Measurements from ENCODE around the gene ABAT.

DNA sequence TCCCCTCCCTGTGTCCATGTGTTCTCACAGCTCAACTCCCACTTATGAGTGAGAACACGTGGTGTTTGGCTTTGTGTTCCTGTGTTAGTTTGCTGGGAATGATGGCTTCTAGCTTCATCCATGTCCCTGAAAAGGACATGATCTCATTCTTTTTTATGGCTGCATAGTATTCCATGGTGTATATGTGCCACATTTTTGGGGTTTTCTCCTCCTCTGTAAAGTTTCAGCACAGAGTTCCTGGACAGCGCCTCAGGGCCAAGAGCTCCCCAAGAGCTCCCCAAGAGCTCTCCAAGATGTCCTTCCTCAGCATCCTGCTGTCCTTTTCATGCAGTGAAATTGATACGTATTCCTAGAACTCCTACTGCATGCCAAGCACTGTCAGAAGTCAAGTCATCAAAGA is 6.9 kb upstream of the ABAT start:
- TF ChIP-seq, protein P1, sequence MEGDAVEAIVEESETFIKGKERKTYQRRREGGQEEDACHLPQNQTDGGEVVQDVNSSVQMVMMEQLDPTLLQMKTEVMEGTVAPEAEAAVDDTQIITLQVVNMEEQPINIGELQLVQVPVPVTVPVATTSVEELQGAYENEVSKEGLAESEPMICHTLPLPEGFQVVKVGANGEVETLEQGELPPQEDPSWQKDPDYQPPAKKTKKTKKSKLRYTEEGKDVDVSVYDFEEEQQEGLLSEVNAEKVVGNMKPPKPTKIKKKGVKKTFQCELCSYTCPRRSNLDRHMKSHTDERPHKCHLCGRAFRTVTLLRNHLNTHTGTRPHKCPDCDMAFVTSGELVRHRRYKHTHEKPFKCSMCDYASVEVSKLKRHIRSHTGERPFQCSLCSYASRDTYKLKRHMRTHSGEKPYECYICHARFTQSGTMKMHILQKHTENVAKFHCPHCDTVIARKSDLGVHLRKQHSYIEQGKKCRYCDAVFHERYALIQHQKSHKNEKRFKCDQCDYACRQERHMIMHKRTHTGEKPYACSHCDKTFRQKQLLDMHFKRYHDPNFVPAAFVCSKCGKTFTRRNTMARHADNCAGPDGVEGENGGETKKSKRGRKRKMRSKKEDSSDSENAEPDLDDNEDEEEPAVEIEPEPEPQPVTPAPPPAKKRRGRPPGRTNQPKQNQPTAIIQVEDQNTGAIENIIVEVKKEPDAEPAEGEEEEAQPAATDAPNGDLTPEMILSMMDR (IDR thresholded peaks at IDR 0.05; ENCODE audit: low read length), result no peak
- no peak for TF ChIP-seq EZH2phosphoT487 (IDR thresholded peaks at IDR 0.05; ENCODE audit: low read length)
- no peak for TF ChIP-seq EZH2 (optimal IDR thresholded peaks at IDR 0.05; ENCODE audit: low read depth, low read length)
